Activated CD8-positive, alpha-beta memory T cell treated with anti-CD3 and anti-CD28 coated beads, Interleukin-2, amount 50 U/mL, for 24 hours (primary cell): Measurements from ENCODE around the gene P2RY6.
A peak's percentile ranks its signal among the peaks of the same experiment; 100 is the strongest.

Experiments
- DNase-seq: peaks from one replicate; pipeline ENCODE4 v3.0.0-alpha.2; 2020; ENCODE audit errors: extremely low read depth

Gene P2RY6

GRCh38 chr11:73236854-73237253, 35.3 kb upstream of the P2RY6 start:
- DNase-seq, result no peak

GRCh38 chr11:73237471-73238290, 34.5 kb upstream of the P2RY6 start:
- no peak for DNase-seq

GRCh38 chr11:73239111-73239521, 33.0 kb upstream of the P2RY6 start:
- DNase-seq, result no peak

- no peak for DNase-seq
These were observed 32.5 kb upstream of the P2RY6 start for GRCh38 chr11:73239571-73240189.

- no peak for DNase-seq
These were observed 31.9 kb upstream of the P2RY6 start for GRCh38 chr11:73240190-73240781.

- DNase-seq, result no peak
These were observed 30.8 kb upstream of the P2RY6 start for GRCh38 chr11:73241300-73241699.

GRCh38 chr11:73242251-73243092, 29.7 kb upstream of the P2RY6 start:
- peak; percentile 50 for DNase-seq

GRCh38 chr11:73243093-73243485, 29.0 kb upstream of the P2RY6 start:
- DNase-seq, result no peak

- no peak for DNase-seq
These were observed 27.4 kb upstream of the P2RY6 start for GRCh38 chr11:73244589-73245240.

GRCh38 chr11:73245461-73245860, 26.7 kb upstream of the P2RY6 start:
- no peak for DNase-seq

- DNase-seq, result no peak
These were observed 25.8 kb upstream of the P2RY6 start for GRCh38 chr11:73246303-73246702.

- DNase-seq, result no peak
These were observed 23.5 kb upstream of the P2RY6 start for GRCh38 chr11:73248526-73249185.

- no peak for DNase-seq
These were observed 22.8 kb upstream of the P2RY6 start for GRCh38 chr11:73249304-73249703.

GRCh38 chr11:73249853-73250783, 22.0 kb upstream of the P2RY6 start:
- DNase-seq, result no peak

- no peak for DNase-seq
These were observed 19.5 kb upstream of the P2RY6 start for GRCh38 chr11:73252577-73253191.

- no peak for DNase-seq
These were observed 14.6 kb upstream of the P2RY6 start for GRCh38 chr11:73257342-73258103.

- DNase-seq, result no peak
These were observed 13.8 kb upstream of the P2RY6 start for GRCh38 chr11:73258104-73259035.
